Esophagus muscularis mucosa (tissue), 4 donors: ENCODE data around the gene FZD2. TPM values are rescaled to one million over a fixed set of nuclear protein-coding genes. Genes with fewer than 3 reads are reported as not detected.

Source experiments
- DNase-seq: peaks from one replicate; pipeline ENCODE4 v3.0.0-alpha.2; 2017; ENCODE audit errors: extremely low spot score
- H3K27ac ChIP-seq, 4 donors: fragments of 200-600 bp; sonication (generic); replicated peaks in 1 of 4; 1 replicate in 3 of 4; 2 replicates in 1 of 4; pipeline ENCODE4 v1.5.1; 2016 to 2019; ENCODE audit warnings: mild to moderate bottlenecking in 1 of 4
- H3K27me3 ChIP-seq, 4 donors: fragments of 200-600 bp; sonication (generic); one replicate each; pipeline versions ENCODE4 v1.5.1 to v1.6.0; 2016 to 2019
- H3K36me3 ChIP-seq, 4 donors: fragments of 200-600 bp; sonication (generic); one replicate each; pipeline ENCODE4 v1.5.1; 2016 to 2019
- H3K4me1 ChIP-seq, 4 donors: fragments of 200-600 bp; sonication (generic); one replicate each; pipeline ENCODE4 v1.5.1; 2016 to 2019
- H3K4me3 ChIP-seq, 4 donors: fragments of 200-600 bp; sonication (generic); 1 replicate in 2 of 4; 2 replicates in 2 of 4; pipeline ENCODE4 v1.5.1; 2016 to 2019; ENCODE audit warnings: mild to moderate bottlenecking in 4 of 4, moderate library complexity in 1 of 4
- H3K9me3 ChIP-seq, 4 donors: fragments of 200-600 bp; sonication (generic); 1 replicate in 3 of 4; 2 replicates in 1 of 4; pipeline ENCODE4 v1.5.1; 2016 to 2019
- CTCF ChIP-seq, 3 experiments: fragments of 200-600 bp in 2 of 3; fragments of 450-650 bp in 1 of 3; sonication (generic) in 2 of 3; IDR thresholded peaks; one replicate each; pipeline ENCODE4 v1.5.1; 2017 to 2019; ENCODE audit warnings: antibody characterized with exemption in 3 of 3, mild to moderate bottlenecking in 2 of 3, moderate library complexity in 1 of 3
- EP300 ChIP-seq: sonication (generic); formaldehyde crosslinking; IDR thresholded peaks from one replicate; pipeline ENCODE4 v1.6.1; 2017; ENCODE audit warnings: antibody characterized with exemption
- POLR2A ChIP-seq: fragments of 450-650 bp; IDR thresholded peaks from one replicate; pipeline ENCODE4 v1.6.1; 2017; ENCODE audit warnings: antibody characterized with exemption, moderate library complexity, mild to moderate bottlenecking, low read depth
- POLR2AphosphoS5 ChIP-seq, 2 donors: sonication (generic); formaldehyde crosslinking; IDR thresholded peaks; one replicate each; pipeline ENCODE4 v1.6.1; 2017; ENCODE audit warnings: antibody characterized with exemption in 2 of 2
- WGBS: methylation state at CpG from one replicate; pipeline ENCODE4 v1.1.5; 2018; 5-methylcytosine and 5-hydroxymethylcytosine counted together
- intact Hi-C: fragments of 100-400 bp; cut with DNase I; formaldehyde crosslinking; loops from one replicate; pipeline ENCODE4 v1.15.1; 2023
- total RNA-seq, 4 donors: library from RNA; depleted of rRNA; stranded (reverse); fragments of >200 nt; gene quantifications; one replicate each; pipeline versions ENCODE4 v1.1.0 to v1.2.1, GENCODE V29; 2016

FZD2 gene
- total RNA-seq, 4 donors from 2014 or later: 1.7 to 3.4 (median 1.9) TPM

GRCh38 chr17:44578947-44579346, 21.7 kb downstream of the FZD2 start:
- Histone ChIP-seq H3K9me3 (no peaks in the 10 kb centered on the region), H3K4me1 (no peaks in the 10 kb centered on the region), H3K4me3 (no peak overlapping the region), H3K27ac (no peak overlapping the region), H3K27me3 (peaks cover 0 to 35% (median 0%) of the 10 kb centered on the region in 4 donors), H3K36me3 (no peaks in the 10 kb centered on the region)
- intact Hi-C loops: no loop called here
- WGBS: 73% methylated on average over 4 of the region's 4 CpGs
- no peak for DNase-seq
- TF ChIP-seq EP300 (no peak), POLR2AphosphoS5 (IDR thresholded peaks at IDR 0.05) (no peak), POLR2A (no peak)

GRCh38 chr17:44581868-44582267, 24.6 kb downstream of the FZD2 start:
- H3K9me3 ChIP-seq: no peaks in the 10 kb centered on the region
- WGBS: 86% methylated on average over 10 of the region's 11 CpGs
- H3K4me1 ChIP-seq: peaks cover 0 to under 1% (median 0%) of the 10 kb centered on the region in 4 donors
- H3K27ac ChIP-seq: no peak overlapping the region
- H3K27me3 ChIP-seq: peaks cover 0 to 35% (median 0%) of the 10 kb centered on the region in 4 donors
- TF ChIP-seq CTCF (IDR thresholded peaks at IDR 0.05): no peak
- TF ChIP-seq POLR2A: no peak
- TF ChIP-seq EP300: no peak
- no peak for TF ChIP-seq POLR2AphosphoS5 (IDR thresholded peaks at IDR 0.05)
- intact Hi-C loops: no loop called here
- no peak for DNase-seq
- no peak overlapping the region for H3K4me3 ChIP-seq
- H3K36me3 ChIP-seq: no peaks in the 10 kb centered on the region

GRCh38 chr17:44584443-44584842, 27.2 kb downstream of the FZD2 start:
- no peaks in the 10 kb centered on the region for H3K9me3 ChIP-seq
- no peaks in the 10 kb centered on the region for H3K36me3 ChIP-seq
- H3K4me1 ChIP-seq: peaks cover 0 to 8% (median 3%) of the 10 kb centered on the region in 4 donors
- TF ChIP-seq EP300 (no peak), POLR2A (no peak), CTCF (IDR thresholded peaks at IDR 0.05) (no peak), POLR2AphosphoS5 (IDR thresholded peaks at IDR 0.05) (no peak)
- H3K27me3 ChIP-seq: peaks cover 0 to 26% (median 0%) of the 10 kb centered on the region in 4 donors
- no peak overlapping the region for H3K27ac ChIP-seq
- DNase-seq: no peak
- H3K4me3 ChIP-seq: no peak overlapping the region
- intact Hi-C loops: no loop called here
- 81% methylated on average over 13 of the region's 13 CpGs for WGBS

GRCh38 chr17:44585315-44585714, 28.0 kb downstream of the FZD2 start:
- H3K27me3 ChIP-seq: peaks cover 0 to 18% (median 0%) of the 10 kb centered on the region in 4 donors
- H3K36me3 ChIP-seq: no peaks in the 10 kb centered on the region
- no peak for TF ChIP-seq POLR2AphosphoS5 (IDR thresholded peaks at IDR 0.05)
- no peak for TF ChIP-seq POLR2A
- TF ChIP-seq EP300: no peak
- no peak for TF ChIP-seq CTCF (IDR thresholded peaks at IDR 0.05)
- no peak overlapping the region for H3K4me3 ChIP-seq
- no peaks in the 10 kb centered on the region for H3K9me3 ChIP-seq
- DNase-seq: no peak
- peaks cover 0 to 8% (median 3%) of the 10 kb centered on the region in 4 donors for H3K4me1 ChIP-seq
- WGBS: 68% methylated on average over 7 of the region's 7 CpGs
- no peak overlapping the region for H3K27ac ChIP-seq
- intact Hi-C loops: no loop called here

GRCh38 chr17:44587339-44587738, 30.1 kb downstream of the FZD2 start:
- peaks cover 0 to 8% (median 3%) of the 10 kb centered on the region in 4 donors for H3K4me1 ChIP-seq
- 46% methylated on average over 2 of the region's 2 CpGs for WGBS
- H3K9me3 ChIP-seq: no peaks in the 10 kb centered on the region
- no peak for DNase-seq
- TF ChIP-seq POLR2AphosphoS5 (IDR thresholded peaks at IDR 0.05) (no peak), EP300 (no peak), CTCF (IDR thresholded peaks at IDR 0.05) (no peak), POLR2A (no peak)
- intact Hi-C loops: no loop called here
- no peaks in the 10 kb centered on the region for H3K36me3 ChIP-seq
- H3K4me3 ChIP-seq: no peak overlapping the region
- no peak overlapping the region for H3K27ac ChIP-seq
- H3K27me3 ChIP-seq: no peaks in the 10 kb centered on the region
